CD14-positive monocyte (primary cell): ENCODE measurements around the gene VPS72. TPM values are rescaled to one million over a fixed set of nuclear protein-coding genes. Genes with fewer than 3 reads are reported as not detected.

Source experiments
- DNase-seq, 3 donors: peaks; one replicate each; pipeline ENCODE4 v3.0.0-alpha.2; 2011 to 2022
- H2AFZ ChIP-seq: 2 replicates; pipeline ENCODE4 v1.6.0; 2012; ENCODE audit warnings: mild to moderate bottlenecking, low read depth, low read length, inconsistent platforms; ENCODE audit not compliant: insufficient read depth, poor library complexity, severe bottlenecking
- H3K27ac ChIP-seq, 2 donors: 1 replicate in 1 of 2; 2 replicates in 1 of 2; pipeline ENCODE4 v1.5.1; 2012 to 2013; ENCODE audit warnings: low read length in 2 of 2, control low read depth in 1 of 2, inconsistent platforms in 1 of 2, low read depth in 1 of 2, mild to moderate bottlenecking in 1 of 2
- H3K27me3 ChIP-seq, 2 donors: one replicate each; pipeline versions ENCODE4 v1.6.0 to v1.6.1; 2011 to 2013; ENCODE audit warnings: low read length in 2 of 2; ENCODE audit not compliant: control insufficient read depth in 2 of 2, insufficient read depth in 2 of 2
- H3K36me3 ChIP-seq, 2 donors: replicated peaks in 1 of 2; 1 replicate in 1 of 2; 2 replicates in 1 of 2; pipeline versions ENCODE4 v1.5.1 to v1.6.1; 2012 to 2013; ENCODE audit warnings: low read length in 2 of 2, control low read depth in 1 of 2, inconsistent platforms in 1 of 2, mild to moderate bottlenecking in 1 of 2; ENCODE audit not compliant: insufficient read depth in 2 of 2, control insufficient read depth in 1 of 2
- H3K4me1 ChIP-seq, 2 donors: 1 replicate in 1 of 2; 2 replicates in 1 of 2; pipeline versions ENCODE4 v1.5.1 to v1.6.1; 2012 to 2013; ENCODE audit warnings: low read length in 2 of 2, control low read depth in 1 of 2, inconsistent platforms in 1 of 2, mild to moderate bottlenecking in 1 of 2, moderate library complexity in 1 of 2; ENCODE audit not compliant: insufficient read depth in 2 of 2, control insufficient read depth in 1 of 2
- H3K4me2 ChIP-seq: replicated peaks from 2 replicates; pipeline ENCODE3; 2012; ENCODE audit warnings: low read length, moderate library complexity, mild to moderate bottlenecking; ENCODE audit not compliant: poor library complexity, severe bottlenecking; ENCODE audit errors: extremely low read depth
- H3K4me3 ChIP-seq, 3 experiments: fragments of 200-600 bp in 1 of 3; sonication (generic) in 1 of 3; replicated peaks in 1 of 3; 1 replicate in 2 of 3; 2 replicates in 1 of 3; pipeline ENCODE4 v1.5.1; 2011 to 2013; ENCODE audit warnings: low read length in 3 of 3, mild to moderate bottlenecking in 3 of 3, control low read depth in 2 of 3, low read depth in 2 of 3, inconsistent platforms in 1 of 3, moderate library complexity in 1 of 3
- H3K79me2 ChIP-seq: 2 replicates; pipeline ENCODE4 v1.6.0; 2012; ENCODE audit warnings: mild to moderate bottlenecking, control low read depth, inconsistent platforms, low read length, moderate library complexity; ENCODE audit not compliant: insufficient read depth
- H3K9ac ChIP-seq: 2 replicates; pipeline ENCODE4 v1.6.0; 2017; ENCODE audit warnings: low read length, mild to moderate bottlenecking; ENCODE audit not compliant: insufficient read depth, poor library complexity, severe bottlenecking
- H3K9me3 ChIP-seq, 2 donors: replicated peaks in 1 of 2; 1 replicate in 1 of 2; 2 replicates in 1 of 2; pipeline versions ENCODE4 v1.5.1 to v1.6.1; 2012 to 2013; ENCODE audit warnings: low read length in 2 of 2, control low read depth in 1 of 2; ENCODE audit not compliant: control insufficient read depth in 1 of 2, insufficient read depth in 1 of 2
- H4K20me1 ChIP-seq: 2 replicates; pipeline ENCODE4 v1.6.0; 2012; ENCODE audit warnings: mild to moderate bottlenecking, low read length, control low read depth, moderate library complexity; ENCODE audit not compliant: insufficient read depth
- H3K27ac Mint-ChIP-seq, 7 donors: one replicate each; pipeline ENCODE4 v1.8.0; 2020; ENCODE audit warnings: mild to moderate bottlenecking in 7 of 7, mixed read lengths in 7 of 7, moderate library complexity in 6 of 7, inconsistent platforms in 2 of 7
- H3K27me3 Mint-ChIP-seq, 3 donors: one replicate each; pipeline ENCODE4 v1.8.0; 2021 to 2022; ENCODE audit warnings: low read depth in 3 of 3, mild to moderate bottlenecking in 3 of 3, mixed read lengths in 3 of 3, moderate library complexity in 3 of 3, inconsistent platforms in 1 of 3
- H3K36me3 Mint-ChIP-seq, 2 donors: one replicate each; pipeline ENCODE4 v1.8.0; 2020; ENCODE audit warnings: mixed read lengths in 2 of 2, inconsistent platforms in 1 of 2, mild to moderate bottlenecking in 1 of 2
- H3K4me1 Mint-ChIP-seq: one replicate; pipeline ENCODE4 v1.8.0; 2020; ENCODE audit warnings: mild to moderate bottlenecking, mixed read lengths
- H3K4me3 Mint-ChIP-seq, 2 donors: one replicate each; pipeline ENCODE4 v1.8.0; 2020; ENCODE audit warnings: mild to moderate bottlenecking in 2 of 2, mixed read lengths in 2 of 2, moderate library complexity in 1 of 2
- H3K9me3 Mint-ChIP-seq, 7 donors: one replicate each; pipeline ENCODE4 v1.8.0; 2020 to 2022; ENCODE audit warnings: mixed read lengths in 7 of 7, mild to moderate bottlenecking in 6 of 7, moderate library complexity in 6 of 7, inconsistent platforms in 2 of 7
- WGBS: methylation state at CpG from one replicate; pipeline ENCODE4 v1.1.5; 2013; ENCODE audit warnings: missing lambda C conversion rate; ENCODE audit not compliant: insufficient coverage; 5-methylcytosine and 5-hydroxymethylcytosine counted together
- intact Hi-C, 2 donors: fragments of 100-400 bp; cut with micrococcal nuclease; formaldehyde crosslinking; loops; one replicate each; pipeline versions ENCODE4 v1.15.0 to v1.15.1; 2023
- polyA plus RNA-seq, 3 donors: library from polyadenylated mRNA; depleted of rRNA in 1 of 3; unstranded in 2 of 3; stranded (reverse) in 1 of 3; fragments of 300-500 nt in 2 of 3; fragments of >200 nt in 1 of 3; fragmentation: Illumina TruSeq in 2 of 3; gene quantifications; 1 replicate in 2 of 3; 2 replicates in 1 of 3; pipeline ENCODE4 v1.2.3, GENCODE V29; 2012 to 2021
- TF ChIP-seq, protein P1 (sequence below): fragments of 200-600 bp; IDR thresholded peaks from one replicate; pipeline ENCODE4 v1.8.0; 2022; ENCODE audit warnings: antibody characterized with exemption, mild to moderate bottlenecking

Gene VPS72
- polyA plus RNA-seq, 3 donors = 30.4 to 43.3 (median 37.7) TPM

GRCh38 chr1:151164732-151165280 lies 25.2 kb downstream of the VPS72 start:
- TF ChIP-seq, protein P1, sequence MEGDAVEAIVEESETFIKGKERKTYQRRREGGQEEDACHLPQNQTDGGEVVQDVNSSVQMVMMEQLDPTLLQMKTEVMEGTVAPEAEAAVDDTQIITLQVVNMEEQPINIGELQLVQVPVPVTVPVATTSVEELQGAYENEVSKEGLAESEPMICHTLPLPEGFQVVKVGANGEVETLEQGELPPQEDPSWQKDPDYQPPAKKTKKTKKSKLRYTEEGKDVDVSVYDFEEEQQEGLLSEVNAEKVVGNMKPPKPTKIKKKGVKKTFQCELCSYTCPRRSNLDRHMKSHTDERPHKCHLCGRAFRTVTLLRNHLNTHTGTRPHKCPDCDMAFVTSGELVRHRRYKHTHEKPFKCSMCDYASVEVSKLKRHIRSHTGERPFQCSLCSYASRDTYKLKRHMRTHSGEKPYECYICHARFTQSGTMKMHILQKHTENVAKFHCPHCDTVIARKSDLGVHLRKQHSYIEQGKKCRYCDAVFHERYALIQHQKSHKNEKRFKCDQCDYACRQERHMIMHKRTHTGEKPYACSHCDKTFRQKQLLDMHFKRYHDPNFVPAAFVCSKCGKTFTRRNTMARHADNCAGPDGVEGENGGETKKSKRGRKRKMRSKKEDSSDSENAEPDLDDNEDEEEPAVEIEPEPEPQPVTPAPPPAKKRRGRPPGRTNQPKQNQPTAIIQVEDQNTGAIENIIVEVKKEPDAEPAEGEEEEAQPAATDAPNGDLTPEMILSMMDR = no peak
- H3K4me2 ChIP-seq = peak overlapping the region; percentile 96
- Mint-ChIP-seq H3K27ac (peak overlapping the region; percentile 45 to 93 (median 89)), H3K36me3 (peaks cover 52 to 68% of the 10 kb centered on the region in 2 donors), H3K4me1 (peaks cover 54% of the 10 kb centered on the region), H3K27me3 (peaks cover 0 to 1% (median 0%) of the 10 kb centered on the region in 3 donors), H3K9me3 (no peaks in the 10 kb centered on the region), H3K4me3 (peak overlapping the region in 1 of 2 donors; percentile 95)
- peaks cover 42 to 71% of the 10 kb centered on the region in 2 donors for H3K36me3 ChIP-seq
- H3K4me1 ChIP-seq = peaks cover 39 to 42% of the 10 kb centered on the region in 2 donors
- intact Hi-C loops = loop anchor here (1.0 to 10.0 kb wide), 4 partner anchors 8 to 447 kb away; partner anchors contain the start of genes MINDY1 (in 2 of the 2), PRUNE1 (in 2 of the 2) and SNX27 (in 1 of the 2)
- peaks cover 58% of the 10 kb centered on the region for H4K20me1 ChIP-seq
- H3K9me3 ChIP-seq = no peaks in the 10 kb centered on the region
- H3K9ac ChIP-seq = no peak overlapping the region
- H3K79me2 ChIP-seq = peaks cover 51% of the 10 kb centered on the region
- no peak for DNase-seq
- WGBS = 65% methylated on average over 8 of the region's 11 CpGs
- peak overlapping the region in 1 of 2 donors; percentile 37 for H3K27ac ChIP-seq
- no peaks in the 10 kb centered on the region for H3K27me3 ChIP-seq
- no peak overlapping the region for H3K4me3 ChIP-seq
- no peak overlapping the region for H2AFZ ChIP-seq

GRCh38 chr1:151159373-151159772 lies 30.6 kb downstream of the VPS72 start:
- Mint-ChIP-seq H3K36me3 (peaks cover 40 to 55% of the 10 kb centered on the region in 2 donors), H3K27me3 (peaks cover 0 to 6% (median 0%) of the 10 kb centered on the region in 3 donors), H3K27ac (peak overlapping the region; percentile 86 to 96 (median 92)), H3K4me1 (peaks cover 65% of the 10 kb centered on the region), H3K4me3 (peak overlapping the region; percentile 80 to 98), H3K9me3 (no peaks in the 10 kb centered on the region)
- peak in 2 of 3 donors; percentile 59 to 79 for DNase-seq
- Histone ChIP-seq H3K4me3 (peak overlapping the region; percentile 2 to 91 (median 74)), H3K27ac (peak overlapping the region; percentile 60 to 79), H4K20me1 (peaks cover 78% of the 10 kb centered on the region), H3K79me2 (peaks cover 69% of the 10 kb centered on the region), H3K4me2 (peak overlapping the region; percentile 88), H3K4me1 (peaks cover 54 to 65% of the 10 kb centered on the region in 2 donors), H3K9me3 (no peaks in the 10 kb centered on the region), H3K9ac (peak overlapping the region; percentile 39), H3K27me3 (no peaks in the 10 kb centered on the region), H3K36me3 (peaks cover 22 to 53% of the 10 kb centered on the region in 2 donors), H2AFZ (no peak overlapping the region)
- intact Hi-C loops = loop anchor here in 1 of 2 donors (5.0 kb wide), 2 partner anchors 132 to 397 kb away; no protein-coding TSS in a partner anchor
- TF ChIP-seq, protein P1 = no peak
